ENCODE results near the gene PTPN18.
"Not testable (repeated sequence)": the region's sequence is repeated elsewhere in the genome, so short reads cannot be mapped to it uniquely, and the experiment has no call there.

Gene PTPN18

GRCh38 chr2:130387071-130387400 is 31.2 kb downstream of the PTPN18 start:
- no peak for DNase-seq

- no peak for DNase-seq
Measured at GRCh38 chr2:130387804-130388203, 31.9 kb downstream of the PTPN18 start.

- DNase-seq = no peak
Measured at GRCh38 chr2:130388221-130388907, 32.5 kb downstream of the PTPN18 start.

GRCh38 chr2:130389358-130389757 is 33.5 kb downstream of the PTPN18 start:
- no peak for DNase-seq

- DNase-seq = no peak
Measured at GRCh38 chr2:130389783-130390182, 33.9 kb downstream of the PTPN18 start.

GRCh38 chr2:130390460-130391057 is 34.7 kb downstream of the PTPN18 start:
- DNase-seq = no peak

GRCh38 chr2:130391058-130391871 is 35.4 kb downstream of the PTPN18 start:
- no peak for DNase-seq

GRCh38 chr2:130391872-130392670 is 36.2 kb downstream of the PTPN18 start:
- no peak for DNase-seq

GRCh38 chr2:130393318-130393910 is 37.6 kb downstream of the PTPN18 start:
- DNase-seq = no peak

GRCh38 chr2:130406280-130406679 is 50.4 kb downstream of the PTPN18 start:
- not testable (repeated sequence) for DNase-seq

GRCh38 chr2:130416693-130417092 is 60.8 kb downstream of the PTPN18 start:
- not testable (repeated sequence) for DNase-seq

GRCh38 chr2:130418845-130419244 is 63.0 kb downstream of the PTPN18 start:
- DNase-seq = not testable (repeated sequence)

Measured in NK-92 treated with Interleukin-12 subunit alpha and Interleukin-12 subunit beta, amount 100 ng/mL, for 24 hours (cell line).